Gastrocnemius medialis (tissue), 4 donors: Measurements from ENCODE around the gene CHP1. TPM values are rescaled to one million over a fixed set of nuclear protein-coding genes. Genes with fewer than 3 reads are reported as not detected.
A peak's percentile ranks its signal among the peaks of the same experiment; 100 is the strongest.

Source experiments
- ATAC-seq, 2 donors: fragments of 150-250 bp; one replicate each; pipeline ENCODE4 v1.9.1; 2016
- DNase-seq, 2 donors: peaks; one replicate each; pipeline ENCODE4 v3.0.0-alpha.2; 2019
- H3K27ac ChIP-seq, 4 donors: fragments of 200-600 bp; sonication (generic); 1 replicate in 1 of 4; 2 replicates in 3 of 4; pipeline ENCODE4 v1.5.1; 2016 to 2018; ENCODE audit warnings: mild to moderate bottlenecking in 2 of 4, moderate library complexity in 1 of 4
- H3K27me3 ChIP-seq, 3 donors: fragments of 200-600 bp; sonication (generic) in 2 of 3; 1 replicate in 1 of 3; 2 replicates in 2 of 3; pipeline versions ENCODE4 v1.5.1 to v1.6.0; 2016 to 2019; ENCODE audit warnings: mild to moderate bottlenecking in 1 of 3, moderate library complexity in 1 of 3
- H3K36me3 ChIP-seq, 2 donors: fragments of 200-600 bp; sonication (generic) in 1 of 2; one replicate each; pipeline ENCODE4 v1.5.1; 2017 to 2018
- H3K4me1 ChIP-seq, 2 donors: fragments of 200-600 bp; sonication (generic) in 1 of 2; one replicate each; pipeline ENCODE4 v1.5.1; 2016 to 2017; ENCODE audit warnings: mild to moderate bottlenecking in 2 of 2
- H3K4me3 ChIP-seq, 4 donors: fragments of 200-600 bp; sonication (generic) in 3 of 4; 1 replicate in 1 of 4; 2 replicates in 3 of 4; pipeline ENCODE4 v1.5.1; 2016 to 2019; ENCODE audit warnings: mild to moderate bottlenecking in 2 of 4
- H3K9me3 ChIP-seq, 3 donors: fragments of 200-600 bp; sonication (generic) in 2 of 3; 1 replicate in 1 of 3; 2 replicates in 2 of 3; pipeline ENCODE4 v1.5.1; 2016 to 2019
- POLR2A ChIP-seq, 2 donors: fragments of 450-650 bp; IDR thresholded peaks; one replicate each; pipeline ENCODE4 v1.6.1; 2017; ENCODE audit warnings: antibody characterized with exemption in 2 of 2, mild to moderate bottlenecking in 2 of 2, moderate library complexity in 2 of 2
- in situ Hi-C, 4 donors: fragments of 200-750 bp; cut with MboI; loops; one replicate each; pipeline versions ENCODE4 v1.15.0 to v1.8.0; 2017; ENCODE audit warnings: low sequenced_read_pairs in 4 of 4
- intact Hi-C: fragments of 100-400 bp; cut with DNase I; formaldehyde crosslinking; loops from one replicate; pipeline ENCODE4 v1.15.1; 2023; ENCODE audit warnings: low total_unique reads
- total RNA-seq, 4 donors: library from RNA; depleted of rRNA; stranded (reverse); fragments of >200 nt; gene quantifications; one replicate each; pipeline versions ENCODE4 v1.1.0 to v1.2.3, GENCODE V29; 2016
- TF ChIP-seq, protein P1 (sequence below), 5 experiments: fragments of 450-650 bp in 3 of 5; fragments of 200-600 bp in 2 of 5; sonication (generic) in 2 of 5; IDR thresholded peaks in 4 of 5; conservative IDR thresholded peaks in 1 of 5; 1 replicate in 4 of 5; 2 replicates in 1 of 5; pipeline ENCODE4 v1.5.1; 2016 to 2019; ENCODE audit warnings: antibody characterized with exemption in 5 of 5, mild to moderate bottlenecking in 3 of 5, moderate library complexity in 3 of 5

CHP1 gene
- total RNA-seq, 4 donors from 2014 or later = 208 to 293 (median 266) TPM

DNA sequence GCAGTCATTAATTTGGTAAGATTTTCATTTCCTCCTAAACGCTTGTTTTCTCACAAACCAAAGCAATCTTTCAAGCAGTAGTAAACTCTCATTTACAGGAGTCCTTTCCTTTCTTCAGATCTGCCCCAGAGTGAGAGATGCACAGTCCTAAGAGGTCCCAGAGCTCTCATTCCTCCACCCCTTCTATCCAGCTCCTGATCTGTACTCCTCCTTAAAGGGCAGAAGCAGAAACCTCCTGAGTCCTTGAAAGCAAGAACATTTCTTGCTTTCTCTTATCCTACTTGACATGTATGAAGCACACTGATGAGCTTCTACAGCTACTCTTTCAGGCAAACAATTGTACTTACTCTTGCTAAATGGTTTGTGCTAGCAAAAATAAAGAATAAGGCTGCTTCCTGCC lies 12.2 kb upstream of the CHP1 start:
- Histone ChIP-seq H3K27me3 (peaks cover 0 to 2% (median 0%) of the 10 kb centered on the region in 3 donors), H3K4me1 (no peaks in the 10 kb centered on the region), H3K9me3 (no peaks in the 10 kb centered on the region), H3K4me3 (no peak overlapping the region), H3K36me3 (no peaks in the 10 kb centered on the region), H3K27ac (no peak overlapping the region)
- DNase-seq (no peak), ATAC-seq (no peak)
- intact Hi-C loops (no loop called here), in situ Hi-C loops (no loop called here)
- TF ChIP-seq POLR2A (IDR thresholded peaks at IDR 0.05) = no peak
- TF ChIP-seq, protein P1, sequence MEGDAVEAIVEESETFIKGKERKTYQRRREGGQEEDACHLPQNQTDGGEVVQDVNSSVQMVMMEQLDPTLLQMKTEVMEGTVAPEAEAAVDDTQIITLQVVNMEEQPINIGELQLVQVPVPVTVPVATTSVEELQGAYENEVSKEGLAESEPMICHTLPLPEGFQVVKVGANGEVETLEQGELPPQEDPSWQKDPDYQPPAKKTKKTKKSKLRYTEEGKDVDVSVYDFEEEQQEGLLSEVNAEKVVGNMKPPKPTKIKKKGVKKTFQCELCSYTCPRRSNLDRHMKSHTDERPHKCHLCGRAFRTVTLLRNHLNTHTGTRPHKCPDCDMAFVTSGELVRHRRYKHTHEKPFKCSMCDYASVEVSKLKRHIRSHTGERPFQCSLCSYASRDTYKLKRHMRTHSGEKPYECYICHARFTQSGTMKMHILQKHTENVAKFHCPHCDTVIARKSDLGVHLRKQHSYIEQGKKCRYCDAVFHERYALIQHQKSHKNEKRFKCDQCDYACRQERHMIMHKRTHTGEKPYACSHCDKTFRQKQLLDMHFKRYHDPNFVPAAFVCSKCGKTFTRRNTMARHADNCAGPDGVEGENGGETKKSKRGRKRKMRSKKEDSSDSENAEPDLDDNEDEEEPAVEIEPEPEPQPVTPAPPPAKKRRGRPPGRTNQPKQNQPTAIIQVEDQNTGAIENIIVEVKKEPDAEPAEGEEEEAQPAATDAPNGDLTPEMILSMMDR (IDR thresholded peaks at IDR 0.05 in 4 of 5, conservative IDR thresholded peaks at IDR 0.05 in 1 of 5) = no peak

DNA sequence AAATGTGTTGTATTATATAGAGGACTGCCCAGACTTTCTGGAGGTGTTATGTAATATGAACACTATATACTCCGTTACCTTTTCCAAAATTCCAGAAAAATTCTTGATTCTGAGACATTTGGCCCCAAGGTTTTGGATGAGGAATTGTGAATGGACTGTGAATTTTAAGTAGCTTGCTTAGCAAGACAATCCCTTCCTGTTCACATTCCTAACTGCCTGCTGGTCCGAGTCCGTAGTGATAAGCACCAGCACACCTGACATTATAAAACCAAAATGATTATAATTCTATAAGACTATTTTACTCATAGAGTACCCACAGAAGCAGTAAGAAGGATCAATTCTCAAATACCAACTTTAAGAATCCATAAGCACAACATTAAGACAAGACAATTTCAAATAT lies 11.7 kb upstream of the CHP1 start:
- ATAC-seq (no peak), DNase-seq (no peak)
- Histone ChIP-seq H3K27me3 (peaks cover 0 to 2% (median 0%) of the 10 kb centered on the region in 3 donors), H3K9me3 (no peaks in the 10 kb centered on the region), H3K4me1 (no peaks in the 10 kb centered on the region), H3K4me3 (no peak overlapping the region), H3K27ac (no peak overlapping the region), H3K36me3 (no peaks in the 10 kb centered on the region)
- intact Hi-C loops (no loop called here), in situ Hi-C loops (no loop called here)
- no peak for TF ChIP-seq POLR2A (IDR thresholded peaks at IDR 0.05)
- TF ChIP-seq, protein P1 (IDR thresholded peaks at IDR 0.05 in 4 of 5, conservative IDR thresholded peaks at IDR 0.05 in 1 of 5) = no peak

DNA sequence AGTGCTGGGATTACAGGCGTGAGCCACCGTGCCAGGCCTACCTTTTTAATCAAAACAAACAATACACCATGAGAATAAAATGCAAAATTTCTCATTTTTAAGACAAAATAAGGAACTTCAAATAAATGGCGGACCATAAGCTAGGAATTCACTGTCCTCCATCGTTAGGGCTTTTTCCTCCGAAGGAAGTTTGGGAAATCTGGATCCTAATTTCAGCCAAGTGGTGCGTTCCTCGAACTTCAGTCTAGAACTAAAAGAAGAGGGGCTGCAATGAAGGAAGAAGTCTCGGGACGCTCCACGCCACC lies 771 bp upstream of the CHP1 start:
- in situ Hi-C loops = no loop called here
- peak overlapping the region; percentile 73 to 91 (median 86) for H3K4me3 ChIP-seq
- no peak for DNase-seq
- peaks cover 31 to 35% of the 10 kb centered on the region in 2 donors for H3K4me1 ChIP-seq
- no peaks in the 10 kb centered on the region for H3K27me3 ChIP-seq
- intact Hi-C loops = loop anchor here (1.0 to 5.0 kb wide), 4 partner anchors 114 to 288 kb away; partner anchors contain the start of genes INO80 and RTF1
- TF ChIP-seq POLR2A (IDR thresholded peaks at IDR 0.05) = no peak
- TF ChIP-seq, protein P1 (IDR thresholded peaks at IDR 0.05 in 4 of 5, conservative IDR thresholded peaks at IDR 0.05 in 1 of 5) = no peak
- no peaks in the 10 kb centered on the region for H3K36me3 ChIP-seq
- no peak for ATAC-seq
- no peaks in the 10 kb centered on the region for H3K9me3 ChIP-seq
- peak overlapping the region; percentile 91 to 97 (median 94) for H3K27ac ChIP-seq

DNA sequence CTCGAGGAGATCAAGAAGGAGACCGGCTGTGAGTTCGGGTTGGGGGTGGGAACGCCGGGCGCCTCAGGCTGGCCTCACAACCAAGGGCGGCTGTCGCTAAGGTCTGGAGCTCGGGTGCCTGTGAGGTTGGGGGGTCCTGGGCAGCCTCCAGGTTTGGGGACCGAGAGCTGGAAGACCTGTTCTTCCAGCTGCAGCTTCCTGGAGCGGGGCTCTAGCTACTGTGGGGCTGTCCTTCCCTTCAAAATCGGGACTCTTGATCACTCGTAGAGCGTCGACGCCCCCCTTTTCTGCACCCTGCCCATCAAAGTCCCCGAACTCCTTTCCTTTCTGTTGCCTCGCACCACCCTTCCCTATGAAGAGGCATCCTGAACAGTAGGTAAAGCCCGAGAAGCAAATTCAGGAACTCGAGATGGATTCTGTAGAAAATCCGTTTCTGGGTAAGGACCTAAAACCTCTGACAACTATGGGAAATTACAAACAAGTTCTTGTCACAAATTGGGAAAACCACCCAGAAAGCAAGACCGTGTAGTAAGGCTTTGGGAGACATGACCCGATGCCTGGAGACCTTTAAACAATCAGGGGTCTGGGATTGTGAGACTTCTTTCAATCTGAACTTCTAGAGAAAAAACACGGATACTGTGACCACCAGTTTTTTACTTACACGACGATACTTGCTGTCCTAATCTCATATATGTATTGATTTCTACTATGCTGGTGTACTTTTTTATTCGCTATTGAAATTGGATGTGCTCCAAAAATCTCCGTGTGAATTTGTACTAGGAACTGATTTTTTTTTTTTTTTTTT lies 556 bp downstream of the CHP1 start:
- TF ChIP-seq, protein P1 (IDR thresholded peaks at IDR 0.05 in 4 of 5, conservative IDR thresholded peaks at IDR 0.05 in 1 of 5) = no peak
- TF ChIP-seq POLR2A (IDR thresholded peaks at IDR 0.05) = peak in 1 of 2 donors; percentile 28
- Histone ChIP-seq H3K4me1 (peaks cover 31 to 35% of the 10 kb centered on the region in 2 donors), H3K36me3 (no peaks in the 10 kb centered on the region), H3K4me3 (peak overlapping the region; percentile 73 to 91 (median 86)), H3K27me3 (no peaks in the 10 kb centered on the region), H3K9me3 (no peaks in the 10 kb centered on the region), H3K27ac (peak overlapping the region; percentile 91 to 97 (median 94))
- intact Hi-C loops = loop anchor here (1.0 to 5.0 kb wide), 6 partner anchors 53 to 543 kb away; partner anchors contain the start of genes MAPKBP1, NUSAP1, OIP5 and RTF1
- ATAC-seq = peak; percentile 58 to 59
- in situ Hi-C loops = no loop called here
- DNase-seq = no peak
